ENCODE results near the gene PPP3CA. TPM values are rescaled to one million over a fixed set of nuclear protein-coding genes. Genes with fewer than 3 reads are reported as not detected.

The PPP3CA gene
- total and polyA plus RNA-seq, 2 donors from 2014 or later = 6.9 to 31.5 TPM

DNA sequence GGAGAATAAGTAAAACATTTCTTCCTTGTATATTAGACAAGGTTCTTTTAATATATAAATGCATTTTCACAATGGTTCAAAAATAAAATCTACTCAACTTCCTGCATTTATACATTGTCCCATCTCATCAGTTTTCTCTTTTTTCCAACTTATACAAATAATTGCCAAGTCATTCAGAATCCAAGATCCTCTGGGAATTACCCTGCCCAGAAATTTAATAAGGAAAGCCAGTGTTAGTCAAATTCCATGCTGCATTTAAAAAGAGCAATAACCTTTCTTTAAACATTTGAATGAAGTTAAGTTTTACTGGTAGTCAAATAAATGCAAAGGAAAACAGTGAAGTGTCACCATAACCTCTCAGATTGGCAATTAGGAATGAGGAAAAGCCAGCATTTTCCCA is 357.9 kb downstream of the PPP3CA start:
- no peak for FAIRE-seq
- intact Hi-C loops (cut with DNase I) = no loop called here
- H3K36me3 ChIP-seq (ENCODE audit: control insufficient read depth in 2 of 3, insufficient read depth in 3 of 3, low read length in 3 of 3) = no peaks in the 10 kb centered on the region

DNA sequence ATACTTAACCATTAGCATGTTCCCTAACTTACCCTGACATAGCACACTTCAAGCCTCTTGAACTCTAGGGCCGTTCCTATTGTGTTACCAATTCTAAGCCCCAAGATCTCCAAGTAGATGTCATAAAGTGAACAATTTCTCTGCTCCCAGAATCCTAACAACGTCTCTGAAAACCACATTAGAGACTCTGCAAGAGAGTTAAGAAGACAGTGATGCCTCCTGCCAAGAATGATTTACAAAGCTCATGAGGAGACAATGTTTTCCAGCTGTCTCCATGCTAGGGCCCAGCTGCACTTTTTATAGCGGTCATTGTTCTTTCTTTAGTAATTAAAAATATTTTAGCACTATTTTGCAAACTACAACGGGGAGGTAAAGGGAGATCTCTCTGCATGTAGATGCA is 358.4 kb downstream of the PPP3CA start:
- H3K9me3 ChIP-seq (ENCODE audit: control insufficient read depth in 2 of 3, insufficient read depth in 1 of 3, low read length in 3 of 3) = no peaks in the 10 kb centered on the region
- intact Hi-C loops (cut with DNase I) = no loop called here
- no peak overlapping the region for H3K27ac ChIP-seq (ENCODE audit: low read depth in 2 of 2, low read length in 2 of 2)
- TF ChIP-seq, protein P1, sequence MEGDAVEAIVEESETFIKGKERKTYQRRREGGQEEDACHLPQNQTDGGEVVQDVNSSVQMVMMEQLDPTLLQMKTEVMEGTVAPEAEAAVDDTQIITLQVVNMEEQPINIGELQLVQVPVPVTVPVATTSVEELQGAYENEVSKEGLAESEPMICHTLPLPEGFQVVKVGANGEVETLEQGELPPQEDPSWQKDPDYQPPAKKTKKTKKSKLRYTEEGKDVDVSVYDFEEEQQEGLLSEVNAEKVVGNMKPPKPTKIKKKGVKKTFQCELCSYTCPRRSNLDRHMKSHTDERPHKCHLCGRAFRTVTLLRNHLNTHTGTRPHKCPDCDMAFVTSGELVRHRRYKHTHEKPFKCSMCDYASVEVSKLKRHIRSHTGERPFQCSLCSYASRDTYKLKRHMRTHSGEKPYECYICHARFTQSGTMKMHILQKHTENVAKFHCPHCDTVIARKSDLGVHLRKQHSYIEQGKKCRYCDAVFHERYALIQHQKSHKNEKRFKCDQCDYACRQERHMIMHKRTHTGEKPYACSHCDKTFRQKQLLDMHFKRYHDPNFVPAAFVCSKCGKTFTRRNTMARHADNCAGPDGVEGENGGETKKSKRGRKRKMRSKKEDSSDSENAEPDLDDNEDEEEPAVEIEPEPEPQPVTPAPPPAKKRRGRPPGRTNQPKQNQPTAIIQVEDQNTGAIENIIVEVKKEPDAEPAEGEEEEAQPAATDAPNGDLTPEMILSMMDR (IDR thresholded peaks at IDR 0.05; ENCODE audit: borderline replicate concordance, extremely low read depth, insufficient read depth) = no peak
- DNase-seq (no peak), FAIRE-seq (no peak)
- H3K27me3 ChIP-seq (ENCODE audit: control insufficient read depth, insufficient read depth, low read length) = no peaks in the 10 kb centered on the region
- H3K9ac ChIP-seq (ENCODE audit: low read length in 3 of 3) = no peak overlapping the region
- no peaks in the 10 kb centered on the region for H3K36me3 ChIP-seq (ENCODE audit: control insufficient read depth in 2 of 3, insufficient read depth in 3 of 3, low read length in 3 of 3)
- peaks cover 0 to 5% (median 3%) of the 10 kb centered on the region in 3 donors for H3K4me1 ChIP-seq (ENCODE audit: control insufficient read depth in 2 of 3, insufficient read depth in 2 of 3, low read depth in 1 of 3, low read length in 3 of 3)
- no peak overlapping the region for H3K4me3 ChIP-seq (ENCODE audit: low read length in 3 of 3)

More for the DNA sequence above, 357.9 kb downstream of the PPP3CA start:
- no peak for DNase-seq
- Histone ChIP-seq H3K9ac (ENCODE audit: low read length in 3 of 3) (no peak overlapping the region), H3K27ac (ENCODE audit: low read depth in 2 of 2, low read length in 2 of 2) (no peak overlapping the region), H3K9me3 (ENCODE audit: control insufficient read depth in 2 of 3, insufficient read depth in 1 of 3, low read length in 3 of 3) (no peaks in the 10 kb centered on the region), H3K4me3 (ENCODE audit: low read length in 3 of 3) (no peak overlapping the region), H3K4me1 (ENCODE audit: control insufficient read depth in 2 of 3, insufficient read depth in 2 of 3, low read depth in 1 of 3, low read length in 3 of 3) (peaks cover 0 to 5% (median 3%) of the 10 kb centered on the region in 3 donors), H3K27me3 (ENCODE audit: control insufficient read depth, insufficient read depth, low read length) (no peaks in the 10 kb centered on the region)
- TF ChIP-seq, protein P1 (IDR thresholded peaks at IDR 0.05; ENCODE audit: borderline replicate concordance, extremely low read depth, insufficient read depth) = no peak

DNA sequence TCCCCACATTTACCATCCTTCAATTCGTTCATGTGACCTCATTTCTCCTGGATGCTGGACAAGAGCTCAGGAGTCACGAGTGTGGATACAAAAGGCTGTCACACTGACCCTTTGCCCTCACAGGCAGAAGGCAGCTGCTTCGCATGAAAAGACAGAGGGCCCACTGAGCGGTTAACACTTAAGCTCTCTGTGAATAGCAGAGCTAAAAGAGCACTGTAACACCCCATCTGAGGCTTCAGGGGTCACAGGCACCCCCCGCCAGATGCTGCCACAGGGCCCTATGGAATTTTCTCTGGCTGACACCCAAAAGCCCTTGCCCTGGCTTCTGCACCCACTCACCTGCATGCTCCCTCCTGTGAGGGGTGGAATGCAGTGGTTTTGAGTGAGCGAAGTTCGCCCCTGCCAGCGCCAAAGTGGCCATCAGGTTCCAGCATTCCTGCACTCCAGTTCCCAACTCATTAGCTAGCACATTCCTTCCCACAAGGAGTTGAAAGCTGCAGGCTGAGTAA is 360.9 kb downstream of the PPP3CA start:
- Histone ChIP-seq H3K9ac (ENCODE audit: low read length in 3 of 3) (no peak overlapping the region), H3K9me3 (ENCODE audit: control insufficient read depth in 2 of 3, insufficient read depth in 1 of 3, low read length in 3 of 3) (no peaks in the 10 kb centered on the region), H3K27me3 (ENCODE audit: control insufficient read depth, insufficient read depth, low read length) (no peaks in the 10 kb centered on the region), H3K4me3 (ENCODE audit: low read length in 3 of 3) (peak overlapping the region in 1 of 3 donors; percentile 5), H3K27ac (ENCODE audit: low read depth in 2 of 2, low read length in 2 of 2) (peak overlapping the region; percentile 68 to 72), H3K36me3 (ENCODE audit: control insufficient read depth in 2 of 3, insufficient read depth in 3 of 3, low read length in 3 of 3) (no peaks in the 10 kb centered on the region), H3K4me1 (ENCODE audit: control insufficient read depth in 2 of 3, insufficient read depth in 2 of 3, low read depth in 1 of 3, low read length in 3 of 3) (peaks cover 0 to 5% (median 3%) of the 10 kb centered on the region in 3 donors)
- DNase-seq (peak in 1 of 5 donors; percentile 19), FAIRE-seq (no peak)
- TF ChIP-seq, protein P1 (IDR thresholded peaks at IDR 0.05; ENCODE audit: borderline replicate concordance, extremely low read depth, insufficient read depth) = no peak
- intact Hi-C loops (cut with DNase I) = no loop called here

DNA sequence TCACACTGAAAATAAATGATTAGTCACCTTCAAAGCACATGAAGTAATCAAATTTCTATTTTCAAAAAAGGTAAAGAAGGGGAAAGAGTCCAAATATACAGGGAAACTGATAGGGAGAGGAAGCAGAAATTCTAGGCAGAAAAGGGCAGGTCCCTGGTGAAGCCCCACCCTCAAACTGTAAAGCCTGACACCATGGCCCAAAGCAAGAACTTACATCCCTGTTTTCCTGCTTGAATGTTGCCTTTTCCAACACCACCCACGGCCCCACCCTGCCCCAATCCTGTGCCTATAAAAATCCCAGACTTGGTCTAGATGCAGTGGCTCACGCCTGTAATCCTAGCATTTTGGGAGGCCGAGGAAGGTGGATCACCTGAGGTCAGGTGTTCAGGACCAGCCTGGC is 361.8 kb downstream of the PPP3CA start:
- H3K9ac ChIP-seq (ENCODE audit: low read length in 3 of 3) = no peak overlapping the region

More for the DNA sequence above, 361.8 kb downstream of the PPP3CA start:
- no peaks in the 10 kb centered on the region for H3K27me3 ChIP-seq (ENCODE audit: control insufficient read depth, insufficient read depth, low read length)
- no peak for FAIRE-seq
- H3K27ac ChIP-seq (ENCODE audit: low read depth in 2 of 2, low read length in 2 of 2) = peak overlapping the region; percentile 68 to 72
- H3K4me3 ChIP-seq (ENCODE audit: low read length in 3 of 3) = no peak overlapping the region
- TF ChIP-seq, protein P1 (IDR thresholded peaks at IDR 0.05; ENCODE audit: borderline replicate concordance, extremely low read depth, insufficient read depth) = no peak
- no peaks in the 10 kb centered on the region for H3K36me3 ChIP-seq (ENCODE audit: control insufficient read depth in 2 of 3, insufficient read depth in 3 of 3, low read length in 3 of 3)
- intact Hi-C loops (cut with DNase I) = no loop called here
- H3K4me1 ChIP-seq (ENCODE audit: control insufficient read depth in 2 of 3, insufficient read depth in 2 of 3, low read depth in 1 of 3, low read length in 3 of 3) = peaks cover 0 to 5% (median 3%) of the 10 kb centered on the region in 3 donors
- no peaks in the 10 kb centered on the region for H3K9me3 ChIP-seq (ENCODE audit: control insufficient read depth in 2 of 3, insufficient read depth in 1 of 3, low read length in 3 of 3)
- no peak for DNase-seq
